PFSK-1 (cell line): ENCODE measurements around the gene EPG5.

Source experiments
- FOXP2 ChIP-seq: optimal IDR thresholded peaks from 2 replicates; pipeline ENCODE3; 2011; ENCODE audit warnings: borderline replicate concordance, control low read depth, inconsistent platforms; ENCODE audit not compliant: insufficient read depth; ENCODE audit errors: extremely low read length, extremely low read depth
- POLR2AphosphoS5 ChIP-seq: IDR thresholded peaks from 2 replicates; pipeline ENCODE4 v1.6.1; 2012; ENCODE audit warnings: low read depth, mild to moderate bottlenecking, control low read depth, low read length, moderate library complexity
- REST ChIP-seq, 2 experiments: IDR thresholded peaks; 2 replicates each; pipeline versions ENCODE4 v1.6.1 to v1.8.0; 2011 to 2012; ENCODE audit warnings: low read depth in 2 of 2, low read length in 2 of 2, control low read depth in 1 of 2, inconsistent platforms in 1 of 2, mild to moderate bottlenecking in 1 of 2, moderate library complexity in 1 of 2; ENCODE audit not compliant: insufficient read depth in 1 of 2
- SIN3A ChIP-seq: IDR thresholded peaks from 2 replicates; pipeline ENCODE4 v1.6.1; 2012; ENCODE audit warnings: mild to moderate bottlenecking, low read length, moderate library complexity, borderline replicate concordance; ENCODE audit not compliant: insufficient read depth
- TAF1 ChIP-seq: IDR thresholded peaks from 2 replicates; pipeline ENCODE4 v1.6.1; 2012; ENCODE audit warnings: low read length, control low read depth, borderline replicate concordance; ENCODE audit not compliant: insufficient read depth

The EPG5 gene

GRCh38 chr18:45864081-45864480 lies 103.0 kb downstream of the EPG5 start:
- TF ChIP-seq SIN3A (no peak), REST (IDR thresholded peaks at IDR 0.05; ENCODE audit: insufficient read depth in 1 of 2, low read depth in 2 of 2, low read length in 2 of 2) (no peak), POLR2AphosphoS5 (no peak)

- TF ChIP-seq POLR2AphosphoS5: no peak
Measured at GRCh38 chr18:45863469-45863868, 103.7 kb downstream of the EPG5 start.

- TF ChIP-seq POLR2AphosphoS5 (no peak), FOXP2 (no peak), TAF1 (no peak), SIN3A (no peak), REST (IDR thresholded peaks at IDR 0.05; ENCODE audit: insufficient read depth in 1 of 2, low read depth in 2 of 2, low read length in 2 of 2) (no peak)
Measured at GRCh38 chr18:45861926-45862325, 105.2 kb downstream of the EPG5 start.

GRCh38 chr18:45860971-45861370 lies 106.2 kb downstream of the EPG5 start:
- no peak for TF ChIP-seq POLR2AphosphoS5
- no peak for TF ChIP-seq TAF1
- TF ChIP-seq FOXP2: no peak
- TF ChIP-seq REST (IDR thresholded peaks at IDR 0.05; ENCODE audit: insufficient read depth in 1 of 2, low read depth in 2 of 2, low read length in 2 of 2): no peak
- TF ChIP-seq SIN3A: no peak

- TF ChIP-seq TAF1: no peak
- no peak for TF ChIP-seq POLR2AphosphoS5
Measured at GRCh38 chr18:45860492-45860891, 106.6 kb downstream of the EPG5 start.

GRCh38 chr18:45859334-45859733 lies 107.8 kb downstream of the EPG5 start:
- TF ChIP-seq POLR2AphosphoS5 (no peak), SIN3A (no peak), TAF1 (no peak), REST (IDR thresholded peaks at IDR 0.05; ENCODE audit: insufficient read depth in 1 of 2, low read depth in 2 of 2, low read length in 2 of 2) (no peak), FOXP2 (no peak)
